GM18951 (cell line): Measurements from ENCODE around the gene IL4R.

Source experiments
- POLR2A ChIP-seq: IDR thresholded peaks from 4 replicates; pipeline ENCODE4 v1.6.1; 2011; ENCODE audit warnings: mild to moderate bottlenecking; ENCODE audit not compliant: insufficient read length, insufficient read depth; ENCODE audit errors: extremely low read depth
- in situ Hi-C: fragments of 300-500 bp; cut with MboI; formaldehyde crosslinking; loops from one replicate; pipeline ENCODE4 v1.12.0; 2022; ENCODE audit warnings: low sequenced_read_pairs, mixed read lengths, inconsistent platforms; ENCODE audit not compliant: unreplicated experiment

IL4R gene

GRCh38 chr16:27314161-27314723, 468 bp downstream of the IL4R start:
- in situ Hi-C loops: no loop called here
- no peak for TF ChIP-seq POLR2A

- no peak for TF ChIP-seq POLR2A
- in situ Hi-C loops: no loop called here
These were observed 1.2 kb downstream of the IL4R start for GRCh38 chr16:27314986-27315332.

DNA sequence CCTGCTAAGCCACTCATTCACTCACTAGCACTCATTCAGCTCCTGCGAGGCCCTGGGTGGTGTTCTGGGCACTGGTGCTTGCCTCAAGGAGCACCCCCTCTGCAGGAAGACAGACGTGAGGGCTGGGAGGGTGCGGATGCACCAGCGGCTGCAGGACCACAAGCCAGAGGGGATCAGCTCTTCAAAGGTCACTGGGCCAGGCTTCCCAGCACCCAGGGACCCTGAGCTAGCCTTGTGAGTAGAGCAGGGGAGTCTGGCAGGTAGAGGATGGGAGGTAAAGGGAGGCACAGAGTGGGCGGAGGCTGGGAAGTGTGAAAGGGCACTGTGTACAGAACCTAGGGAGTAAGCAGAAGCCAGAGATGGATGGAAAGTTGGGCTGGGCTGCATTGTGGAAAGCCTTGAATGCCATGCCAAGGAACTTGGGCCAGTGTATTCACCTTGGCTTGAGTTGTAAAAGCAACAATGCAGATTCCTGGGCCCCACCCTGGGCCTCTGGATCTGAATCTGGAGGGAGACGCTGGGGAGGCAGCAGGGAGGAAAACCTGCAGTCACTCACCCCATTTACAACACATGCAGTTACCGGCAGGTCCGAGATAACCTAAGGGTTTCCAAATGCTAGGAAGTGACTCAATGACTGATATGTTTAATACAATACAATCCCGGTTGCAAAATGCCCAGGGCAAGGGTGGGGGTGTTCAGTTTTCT, 1.7 kb downstream of the IL4R start:
- TF ChIP-seq POLR2A: no peak
- in situ Hi-C loops: no loop called here

GRCh38 chr16:27316038-27316680, 2.4 kb downstream of the IL4R start:
- in situ Hi-C loops: no loop called here
- TF ChIP-seq POLR2A: no peak

GRCh38 chr16:27317320-27317719, 3.5 kb downstream of the IL4R start:
- no peak for TF ChIP-seq POLR2A
- in situ Hi-C loops: no loop called here

DNA sequence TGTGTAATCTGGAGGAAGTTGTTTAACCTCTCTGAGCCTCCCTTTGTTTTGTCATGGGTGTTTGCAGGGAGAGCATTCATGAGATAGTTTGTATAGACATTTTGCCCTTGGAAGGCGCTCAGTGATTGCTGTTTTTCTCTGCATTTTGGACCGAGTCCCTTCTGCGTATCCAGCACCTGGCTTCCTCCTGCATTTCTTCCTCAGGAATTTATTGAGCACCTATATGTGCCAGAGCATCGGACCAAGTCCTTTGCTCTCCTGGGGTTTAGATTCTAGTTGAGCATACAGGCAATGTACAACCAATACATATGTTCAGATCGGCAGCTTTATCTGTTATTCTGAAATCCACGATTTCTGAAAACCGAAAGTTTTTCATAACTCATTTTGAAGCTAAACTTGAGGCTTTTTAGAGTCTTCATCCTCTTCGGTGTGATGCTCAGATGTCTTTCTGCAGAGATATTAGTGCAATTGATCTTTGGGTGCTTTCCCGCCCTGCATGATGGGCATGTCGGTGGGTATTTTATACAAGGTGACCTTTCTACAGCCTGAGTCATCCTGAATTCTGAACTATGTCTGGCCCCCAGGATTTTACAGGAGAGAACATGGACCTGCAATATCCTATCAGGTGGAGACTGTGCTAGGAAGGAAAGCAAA, 4.1 kb downstream of the IL4R start:
- in situ Hi-C loops: no loop called here
- no peak for TF ChIP-seq POLR2A

DNA sequence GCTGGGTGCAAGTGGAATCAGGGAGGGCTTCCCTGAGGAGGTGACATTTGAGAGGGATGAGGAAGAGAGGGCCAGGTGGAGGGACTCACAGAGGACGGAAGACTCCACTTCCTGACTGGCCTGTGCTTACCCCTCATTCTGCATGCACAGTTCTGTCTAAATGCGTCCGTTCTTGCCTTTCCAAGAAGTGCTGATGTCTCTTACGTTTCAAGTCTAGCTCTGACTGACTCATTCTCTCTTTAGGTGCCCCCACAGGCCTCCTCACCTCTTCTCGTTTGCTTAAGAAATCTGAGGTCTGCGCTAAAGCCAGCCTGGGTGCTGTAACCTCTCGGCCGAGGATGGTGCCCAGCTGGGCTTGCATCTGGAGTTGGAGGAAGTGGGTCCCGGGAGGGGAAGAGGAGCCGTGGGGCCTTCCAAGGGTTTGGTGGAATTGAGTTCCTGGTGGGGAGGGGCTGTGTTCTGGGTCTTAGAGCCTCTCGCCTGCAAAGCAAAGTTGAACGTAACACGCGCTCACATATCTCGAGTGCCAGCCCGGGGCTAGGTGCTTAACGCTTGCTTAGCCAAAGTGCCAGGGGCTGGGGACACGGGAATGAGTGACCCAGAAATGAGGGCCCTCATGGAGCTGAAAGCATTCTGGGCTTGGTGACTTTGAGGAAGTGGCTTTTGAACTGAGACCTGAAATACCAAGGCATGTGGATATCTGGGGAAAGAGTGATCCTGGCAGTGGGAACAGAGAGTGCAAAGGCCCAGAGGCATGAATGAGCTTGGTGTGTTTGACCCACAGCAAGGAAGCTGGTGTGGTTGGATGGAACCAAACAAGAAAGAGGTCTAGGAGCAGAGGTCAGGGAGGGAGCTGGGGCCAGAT, 4.8 kb downstream of the IL4R start:
- in situ Hi-C loops: no loop called here
- TF ChIP-seq POLR2A: no peak

DNA sequence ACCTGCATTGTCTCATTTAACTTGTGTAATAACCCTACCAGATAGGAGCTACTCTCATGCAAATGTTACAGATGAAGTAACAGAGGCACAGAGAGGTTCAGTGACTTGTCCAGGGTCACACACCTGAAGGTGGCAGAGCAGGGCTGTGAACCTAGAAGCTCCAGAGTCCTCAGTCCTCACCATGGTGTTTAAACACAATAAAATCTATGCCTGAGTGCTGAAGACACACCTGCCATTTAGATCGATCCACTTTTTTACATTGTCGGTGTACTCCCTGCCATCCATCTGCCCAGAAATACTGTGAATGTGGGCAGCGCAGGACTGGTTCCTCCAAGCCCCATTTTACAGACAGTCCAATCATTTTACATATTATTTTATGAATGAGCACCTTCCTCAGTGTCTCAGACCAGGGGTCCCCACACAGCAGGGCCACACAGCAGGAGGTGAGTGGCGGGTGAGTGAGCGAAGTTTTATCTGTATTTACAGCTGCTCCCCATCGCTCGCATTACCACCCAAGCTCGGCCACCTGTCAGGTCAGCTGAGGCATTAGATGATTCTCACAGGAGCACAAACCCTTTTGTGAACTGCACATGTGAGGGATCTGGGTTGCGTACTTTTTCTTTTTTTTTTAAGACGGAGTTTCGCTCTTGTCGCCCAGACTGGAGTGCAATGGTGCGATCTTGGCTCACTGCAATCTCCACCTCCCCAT, 5.6 kb downstream of the IL4R start:
- no peak for TF ChIP-seq POLR2A
- in situ Hi-C loops: no loop called here

- no peak for TF ChIP-seq POLR2A
- in situ Hi-C loops: no loop called here
These were observed 6.7 kb downstream of the IL4R start for GRCh38 chr16:27320261-27321012.

DNA sequence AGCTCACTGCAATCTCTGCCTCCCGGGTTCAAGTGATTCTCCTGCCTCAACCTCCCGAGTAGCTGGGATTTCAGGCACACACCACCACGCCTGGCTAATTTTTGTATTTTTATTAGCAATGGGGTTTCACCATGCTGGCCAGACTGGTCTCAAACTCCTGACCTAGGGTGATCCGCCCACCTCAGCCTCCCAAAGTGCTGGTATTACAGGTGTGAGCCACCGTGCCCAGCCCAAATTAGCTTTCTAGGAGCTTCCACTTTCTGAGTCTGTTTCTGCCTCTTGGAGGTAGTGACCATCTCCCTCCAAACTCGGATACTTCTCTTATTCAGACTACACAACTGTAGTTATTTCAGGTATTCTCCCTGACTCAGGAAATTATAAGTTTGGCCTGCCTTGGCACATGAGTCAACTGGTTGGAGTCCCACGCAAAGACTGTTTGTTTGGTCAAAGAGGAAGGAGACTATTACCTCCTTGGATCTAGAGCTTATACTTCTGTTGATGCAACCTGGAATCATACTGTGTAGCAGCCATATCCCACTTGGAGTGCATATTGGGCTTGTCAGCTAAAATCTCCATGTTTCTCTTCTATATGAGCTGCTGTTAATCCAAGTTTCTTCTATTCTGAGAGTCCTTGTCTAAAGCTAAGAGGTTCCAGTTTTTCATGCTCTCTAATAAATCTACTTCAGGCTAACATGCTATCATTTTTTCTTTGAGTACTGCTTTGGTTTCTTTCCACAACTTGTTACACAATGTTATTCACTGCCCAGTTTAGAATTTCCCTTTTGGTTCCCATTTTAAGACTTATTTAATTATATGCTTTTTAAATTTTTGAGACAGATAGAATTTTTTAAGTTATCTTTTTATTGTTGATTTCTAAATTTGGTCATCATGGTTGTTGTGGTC, 7.5 kb downstream of the IL4R start:
- TF ChIP-seq POLR2A: no peak
- in situ Hi-C loops: no loop called here
